Caco-2 (cell line): Measurements from ENCODE around the gene FBXW8. TPM values are rescaled to one million over a fixed set of nuclear protein-coding genes. Genes with fewer than 3 reads are reported as not detected.
A peak's percentile ranks its signal among the peaks of the same experiment; 100 is the strongest.

Experiments used
- BruUV-seq: library from RNA; stranded (reverse); fragments of 400-500 nt; replicated peaks from 2 replicates; lab custom pipeline; 2021; lab: Mats Ljungman, UMichigan
- CTCF ChIA-PET: fragments of 300-600 bp; sonication (Branson Sonifier 250); formaldehyde crosslinking; loops from one replicate; lab custom pipeline; 2022; ENCODE audit warnings: antibody characterized with exemption; lab: Charles Lee
- POLR2A ChIA-PET: fragments of 300-600 bp; sonication (Branson Sonifier 250); formaldehyde crosslinking; loops from one replicate; lab custom pipeline; 2022; ENCODE audit warnings: antibody characterized with exemption; lab: Charles Lee
- DNase-seq, 2 experiments: peaks; one replicate each; pipeline versions ENCODE4 v3.0.0 to v3.0.0-alpha.2; 2020 to 2022
- H3K27me3 ChIP-seq: replicated peaks from 2 replicates; pipeline ENCODE4 v1.6.0; 2011; ENCODE audit warnings: low read length; ENCODE audit not compliant: control insufficient read depth, insufficient read depth
- H3K36me3 ChIP-seq: 2 replicates; pipeline ENCODE4 v1.5.1; 2011; ENCODE audit warnings: low read length; ENCODE audit not compliant: control insufficient read depth, insufficient read depth
- H3K4me1 ChIP-seq: fragments of 250-450 bp; sonication (Bioruptor Pico); 2 replicates; pipeline ENCODE4 v1.5.1; 2020; ENCODE audit warnings: mild to moderate bottlenecking
- H3K4me3 ChIP-seq: 2 replicates; pipeline ENCODE4 v1.5.1; 2011; ENCODE audit warnings: low read depth, mild to moderate bottlenecking, control low read depth, low read length
- H3K9me3 ChIP-seq: fragments of 250-450 bp; sonication (Bioruptor Pico); 2 replicates; pipeline ENCODE4 v1.5.1; 2020; ENCODE audit warnings: mild to moderate bottlenecking, moderate library complexity
- H3K27ac Mint-ChIP-seq: one replicate; pipeline ENCODE4 v1.8.0; 2022; ENCODE audit warnings: mixed read lengths; ENCODE audit not compliant: unreplicated experiment
- H3K27me3 Mint-ChIP-seq: one replicate; pipeline ENCODE4 v1.8.0; 2022; ENCODE audit warnings: mixed read lengths; ENCODE audit not compliant: insufficient read depth, unreplicated experiment
- H3K36me3 Mint-ChIP-seq: one replicate; pipeline ENCODE4 v1.8.0; 2022; ENCODE audit warnings: mild to moderate bottlenecking, mixed read lengths; ENCODE audit not compliant: insufficient read depth, unreplicated experiment
- H3K4me1 Mint-ChIP-seq: one replicate; pipeline ENCODE4 v1.8.0; 2022; ENCODE audit warnings: low read depth, mixed read lengths; ENCODE audit not compliant: unreplicated experiment
- H3K4me3 Mint-ChIP-seq: one replicate; pipeline ENCODE4 v1.8.0; 2022; ENCODE audit warnings: mild to moderate bottlenecking, moderate library complexity, mixed read lengths; ENCODE audit not compliant: unreplicated experiment
- H3K9me3 Mint-ChIP-seq: one replicate; pipeline ENCODE4 v1.8.0; 2022; ENCODE audit warnings: mixed read lengths; ENCODE audit not compliant: unreplicated experiment
- CTCF ChIP-seq, 2 experiments: fragments of 200-600 bp in 1 of 2; IDR thresholded peaks; 1 replicate in 1 of 2; 2 replicates in 1 of 2; pipeline versions ENCODE4 v1.5.1 to v1.8.0; 2011 to 2022; ENCODE audit warnings: antibody characterized with exemption in 1 of 2, control low read depth in 1 of 2, inconsistent platforms in 1 of 2, low read depth in 1 of 2, low read length in 1 of 2, mild to moderate bottlenecking in 1 of 2, moderate library complexity in 1 of 2; ENCODE audit not compliant: insufficient read depth in 1 of 2, severe bottlenecking in 1 of 2, unreplicated experiment in 1 of 2
- intact Hi-C: fragments of 100-400 bp; cut with micrococcal nuclease; formaldehyde crosslinking; loops from one replicate; pipeline ENCODE4 v1.10.0; 2022; ENCODE audit not compliant: unreplicated experiment
- total RNA-seq: library from RNA; stranded (reverse); gene quantifications from 2 replicates; pipeline ENCODE4 v1.2.3, GENCODE V29; 2022

The FBXW8 gene
- total RNA-seq, 1 experiment from 2014 or later, result 12.2 TPM

- H3K4me1 ChIP-seq, result peaks cover 12% of the 10 kb centered on the region; the same call in 1 of the 2 replicates
- no TSS peak for BruUV-seq
These were observed 29.3 kb upstream of the FBXW8 start, which contains the start of gene HRK for GRCh38 chr12:116881325-116881876. Gene HRK, minus strand, starts transcription at chr12:116881441. Its CDS starts 134 bp downstream, at chr12:116881307.

GRCh38 chr12:116881877-116882507 is 28.8 kb upstream of the FBXW8 start:
- H3K27ac Mint-ChIP-seq, result no peak overlapping the region
- Histone ChIP-seq H3K27me3 (peaks cover 11% of the 10 kb centered on the region), H3K4me3 (no peak overlapping the region), H3K4me1 (peaks cover 12% of the 10 kb centered on the region; the same call in 1 of the 2 replicates), H3K9me3 (no peaks in the 10 kb centered on the region), H3K36me3 (no peaks in the 10 kb centered on the region)
- BruUV-seq, result no TSS peak
- no peaks in the 10 kb centered on the region for H3K36me3 Mint-ChIP-seq
- DNase-seq, result no peak
- no peak for TF ChIP-seq CTCF (IDR thresholded peaks at IDR 0.05; ENCODE audit: insufficient read depth in 1 of 2, low read depth in 1 of 2, low read length in 1 of 2, severe bottlenecking in 1 of 2, unreplicated experiment in 1 of 2)
- peak overlapping the region; percentile 85 for H3K4me3 Mint-ChIP-seq
- peaks cover 21% of the 10 kb centered on the region for H3K4me1 Mint-ChIP-seq
- intact Hi-C loops, result loop anchor here (1.0 to 10.0 kb wide), 3 partner anchors 73 to 177 kb away; partner anchors contain the start of genes RNFT2 and SPRING1
- H3K9me3 Mint-ChIP-seq, result no peaks in the 10 kb centered on the region
- CTCF ChIA-PET, result interaction anchor here (0.6 to 1.3 kb wide), 3 partner anchors 63 to 179 kb away, joined by 4 to 6 read pairs (median 4); no protein-coding TSS in a partner anchor
- POLR2A ChIA-PET, result no interaction called here
- peaks cover 32% of the 10 kb centered on the region for H3K27me3 Mint-ChIP-seq

More at GRCh38 chr12:116881325-116881876, 29.3 kb upstream of the FBXW8 start, which contains the start of gene HRK:
- POLR2A ChIA-PET, result no interaction called here
- CTCF ChIA-PET, result interaction anchor here (0.6 to 1.4 kb wide), 2 partner anchors 62 to 154 kb away, joined by 4 to 9 read pairs; no protein-coding TSS in a partner anchor
- TF ChIP-seq CTCF (IDR thresholded peaks at IDR 0.05; ENCODE audit: insufficient read depth in 1 of 2, low read depth in 1 of 2, low read length in 1 of 2, severe bottlenecking in 1 of 2, unreplicated experiment in 1 of 2), result no peak
- no peak for DNase-seq
- H3K9me3 Mint-ChIP-seq, result no peaks in the 10 kb centered on the region
- H3K36me3 Mint-ChIP-seq, result no peaks in the 10 kb centered on the region
- H3K4me3 Mint-ChIP-seq, result peak within 1 kb of the TSS; percentile 85
- peak within 1 kb of the TSS; percentile 37 for H3K4me3 ChIP-seq
- H3K27me3 ChIP-seq, result peaks cover 11% of the 10 kb centered on the region
- H3K9me3 ChIP-seq, result no peaks in the 10 kb centered on the region
- no peaks in the 10 kb centered on the region for H3K36me3 ChIP-seq
- peaks cover 21% of the 10 kb centered on the region for H3K4me1 Mint-ChIP-seq
- intact Hi-C loops, result loop anchor here (1.0 to 10.0 kb wide), 3 partner anchors 74 to 177 kb away; partner anchors contain the start of genes RNFT2 and SPRING1
- peak within 1 kb of the TSS; percentile 34 for H3K27ac Mint-ChIP-seq
- peaks cover 32% of the 10 kb centered on the region for H3K27me3 Mint-ChIP-seq

- ChIA-PET CTCF (interaction anchor here (0.7 to 1.3 kb wide), 2 partner anchors 73 to 180 kb away, joined by 4 to 6 read pairs; no protein-coding TSS in a partner anchor), POLR2A (no interaction called here)
- Mint-ChIP-seq H3K4me1 (peaks cover 21% of the 10 kb centered on the region), H3K27me3 (peaks cover 32% of the 10 kb centered on the region), H3K4me3 (peak overlapping the region; percentile 85), H3K36me3 (no peaks in the 10 kb centered on the region), H3K9me3 (no peaks in the 10 kb centered on the region), H3K27ac (no peak overlapping the region)
- H3K9me3 ChIP-seq, result no peaks in the 10 kb centered on the region
- H3K36me3 ChIP-seq, result no peaks in the 10 kb centered on the region
- no peak overlapping the region for H3K4me3 ChIP-seq
- intact Hi-C loops, result loop anchor here (10.0 kb wide), 1 partner anchor 178 kb away; no protein-coding TSS in a partner anchor
- peaks cover 11% of the 10 kb centered on the region for H3K27me3 ChIP-seq
- TF ChIP-seq CTCF (IDR thresholded peaks at IDR 0.05; ENCODE audit: insufficient read depth in 1 of 2, low read depth in 1 of 2, low read length in 1 of 2, severe bottlenecking in 1 of 2, unreplicated experiment in 1 of 2), result no peak
- DNase-seq, result no peak
- peaks cover 12% of the 10 kb centered on the region; the same call in 1 of the 2 replicates for H3K4me1 ChIP-seq
- BruUV-seq, result no TSS peak
These were observed 28.0 kb upstream of the FBXW8 start for GRCh38 chr12:116882742-116883141.
